Measurements from ENCODE around the gene PKN1. TPM values are rescaled to one million over a fixed set of nuclear protein-coding genes. Genes with fewer than 3 reads are reported as not detected.
"Not testable (repeated sequence)": the region's sequence is repeated elsewhere in the genome, so short reads cannot be mapped to it uniquely, and the experiment has no call there.

Gene PKN1
- total and polyA plus RNA-seq, 10 of the 15 experiments (the other 5 are each of a cell fraction or from before 2014, with no cell fraction given), result 1.0 to 189 (median 52.7) TPM

DNA sequence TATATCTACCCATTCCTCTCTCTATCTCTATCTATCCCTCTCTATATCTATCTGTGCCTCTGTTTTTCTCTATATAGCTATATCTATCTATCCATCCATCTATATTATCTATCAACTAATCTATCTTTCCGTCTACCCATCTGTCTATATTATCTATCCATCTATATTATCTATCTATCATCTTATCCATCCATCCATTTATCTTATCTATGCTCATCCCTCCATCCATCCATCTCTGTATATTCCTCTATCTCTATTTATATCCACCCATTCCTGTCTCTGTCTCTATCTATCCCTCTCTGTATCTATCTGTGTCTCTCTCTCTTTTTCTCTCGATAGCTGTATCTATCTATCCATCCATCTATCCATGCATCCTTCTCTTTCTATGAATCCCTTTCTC lies 27.8 kb downstream of the PKN1 start (continued):
- TF ChIP-seq E2F4 (IDR thresholded peaks at IDR 0.05; ENCODE audit: low read depth, low read length), result no peak

DNA sequence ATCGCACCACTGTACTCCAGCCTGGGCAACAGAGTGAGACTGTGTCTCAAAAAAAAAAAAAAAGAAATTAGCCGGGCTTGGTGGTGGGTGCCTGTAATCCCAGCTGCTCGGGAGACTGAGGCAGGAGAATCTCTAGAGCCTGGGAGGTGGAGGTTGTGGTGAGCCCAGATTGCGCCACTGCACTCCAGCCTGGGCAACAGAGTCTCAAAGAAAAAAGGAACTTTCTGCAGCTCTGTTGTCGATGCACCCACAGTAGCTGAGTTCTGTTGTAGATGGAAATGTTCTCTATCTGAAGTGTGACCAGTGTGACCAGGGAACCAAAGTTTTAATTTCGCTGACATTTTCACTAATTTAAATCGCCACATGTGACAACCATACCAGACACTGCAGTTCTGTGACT lies 29.3 kb downstream of the PKN1 start:
- H3K4me3 ChIP-seq; H4K20me1 ChIP-seq (ENCODE audit: control insufficient read depth, insufficient read depth); H2AFZ ChIP-seq (ENCODE audit: control insufficient read depth, low read depth, low read length); H3K4me1 ChIP-seq (ENCODE audit: control insufficient read depth, insufficient read depth, low read length); H3K27ac ChIP-seq (ENCODE audit: control insufficient read depth, insufficient read depth); CTCF ChIA-PET; DNase-seq (ENCODE audit: low read depth, low spot score); intact Hi-C loops (cut with micrococcal nuclease; ENCODE audit: unreplicated experiment); RAD21 ChIA-PET (ENCODE audit: unreplicated experiment); SMC1A ChIA-PET (ENCODE audit: uncharacterized antibody, unreplicated experiment); H3K36me3 ChIP-seq (ENCODE audit: control insufficient read depth in 2 of 2, insufficient read depth in 2 of 2, low read length in 1 of 2); ATAC-seq; H3K79me2 ChIP-seq (ENCODE audit: control insufficient read depth, insufficient read depth, low read length); H3K4me2 ChIP-seq (ENCODE audit: control insufficient read depth, insufficient read depth); FAIRE-seq; H3K27me3 ChIP-seq (replicated peaks in 1 of 2; ENCODE audit: control insufficient read depth in 2 of 2, insufficient read depth in 2 of 2, low read length in 1 of 2); in situ Hi-C loops (cut with MboI); H3K9ac ChIP-seq (ENCODE audit: control insufficient read depth, insufficient read depth, low read length); BruUV-seq (replicated peaks); H3K9me3 ChIP-seq (replicated peaks; ENCODE audit: control insufficient read depth, insufficient read depth, low read length): not testable (repeated sequence)
- WGBS (ENCODE audit: insufficient coverage, insufficient replicate concordance, low lambda C conversion rate, missing lambda C conversion rate), result 92% methylated on average over 7 of the region's 7 CpGs
- POLR2A ChIA-PET, result interaction anchor here (0.7 kb wide), 1 partner anchor 332 kb away, joined by 4 read pairs; no protein-coding TSS in a partner anchor

DNA sequence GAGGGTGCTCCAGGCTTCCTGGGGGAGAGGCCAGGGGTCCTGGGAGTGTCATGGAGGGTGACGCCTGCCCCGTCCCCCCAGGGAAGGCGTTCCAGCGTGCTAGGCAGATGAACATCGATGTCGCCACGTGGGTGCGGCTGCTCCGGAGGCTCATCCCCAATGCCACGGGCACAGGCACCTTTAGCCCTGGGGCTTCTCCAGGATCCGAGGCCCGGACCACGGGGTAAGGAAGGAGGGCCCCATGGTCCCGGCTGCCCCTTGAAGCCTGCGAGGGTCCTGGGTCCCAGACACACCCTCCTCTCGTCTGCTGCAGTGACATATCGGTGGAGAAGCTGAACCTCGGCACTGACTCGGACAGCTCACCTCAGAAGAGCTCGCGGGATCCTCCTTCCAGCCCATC lies 30.6 kb downstream of the PKN1 start:
- Histone ChIP-seq H3K27ac (ENCODE audit: control insufficient read depth, insufficient read depth) (no peak overlapping the region), H3K9me3 (replicated peaks; ENCODE audit: control insufficient read depth, insufficient read depth, low read length) (no peaks in the 10 kb centered on the region), H4K20me1 (ENCODE audit: control insufficient read depth, insufficient read depth) (no peaks in the 10 kb centered on the region), H2AFZ (ENCODE audit: control insufficient read depth, low read depth, low read length) (no peak overlapping the region), H3K4me1 (ENCODE audit: control insufficient read depth, insufficient read depth, low read length) (no peaks in the 10 kb centered on the region), H3K79me2 (ENCODE audit: control insufficient read depth, insufficient read depth, low read length) (no peaks in the 10 kb centered on the region), H3K4me3 (no peak overlapping the region), H3K27me3 (replicated peaks in 1 of 2; ENCODE audit: control insufficient read depth in 2 of 2, insufficient read depth in 2 of 2, low read length in 1 of 2) (no peaks in the 10 kb centered on the region), H3K4me2 (ENCODE audit: control insufficient read depth, insufficient read depth) (no peak overlapping the region), H3K9ac (ENCODE audit: control insufficient read depth, insufficient read depth, low read length) (no peak overlapping the region), H3K36me3 (ENCODE audit: control insufficient read depth in 2 of 2, insufficient read depth in 2 of 2, low read length in 1 of 2) (peaks cover 8% of the 10 kb centered on the region in 2 experiments; a peak in 3 of 4 replicates)
- POLR2A ChIA-PET, result no interaction called here
- in situ Hi-C loops (cut with MboI), result no loop called here
- RAD21 ChIA-PET (ENCODE audit: unreplicated experiment), result no interaction called here
- SMC1A ChIA-PET (ENCODE audit: uncharacterized antibody, unreplicated experiment), result no interaction called here
- intact Hi-C loops (cut with micrococcal nuclease; ENCODE audit: unreplicated experiment), result no loop called here
- DNase-seq (ENCODE audit: low read depth, low spot score) (no peak), ATAC-seq (no peak), FAIRE-seq (no peak)
- 99% methylated on average over 21 of the region's 21 CpGs for WGBS (ENCODE audit: insufficient coverage, insufficient replicate concordance, low lambda C conversion rate, missing lambda C conversion rate)
- TF ChIP-seq E2F8 (IDR thresholded peaks at IDR 0.05; ENCODE audit: low read depth, partially characterized antibody), result no peak
- no peak for TF ChIP-seq JUND (IDR thresholded peaks at IDR 0.05; ENCODE audit: low read depth, low read length)
- CTCF ChIA-PET, result no interaction called here
- no TSS peak for BruUV-seq (replicated peaks)

All from GM12878 (cell line).